ENCODE data around the gene RUNX2.
"Not testable (repeated sequence)": the region's sequence is repeated elsewhere in the genome, so short reads cannot be mapped to it uniquely, and the experiment has no call there.

RUNX2 gene

GRCh38 chr6:45327956-45328522 is at the start of gene RUNX2:
TSS of gene RUNX2 (plus strand) at chr6:45328330. CDS start at chr6:45328727, 397 bp downstream.
- peak; percentile 39 for DNase-seq

- DNase-seq, result no peak
Observed at GRCh38 chr6:45278367-45278766, 49.8 kb upstream of the RUNX2 start.

GRCh38 chr6:45286707-45287106 is 41.4 kb upstream of the RUNX2 start:
- DNase-seq, result not testable (repeated sequence)

- no peak for DNase-seq
Observed at GRCh38 chr6:45289751-45290514, 38.2 kb upstream of the RUNX2 start.

GRCh38 chr6:45293306-45293705 is 34.8 kb upstream of the RUNX2 start:
- no peak for DNase-seq

GRCh38 chr6:45294065-45294701 is 33.9 kb upstream of the RUNX2 start:
- DNase-seq, result not testable (repeated sequence)

- no peak for DNase-seq
Observed at GRCh38 chr6:45297320-45297719, 30.8 kb upstream of the RUNX2 start.

GRCh38 chr6:45299096-45299581 is 29.0 kb upstream of the RUNX2 start:
- DNase-seq, result no peak

GRCh38 chr6:45300736-45301135 is 27.4 kb upstream of the RUNX2 start:
- no peak for DNase-seq

- no peak for DNase-seq
Observed at GRCh38 chr6:45301348-45302142, 26.6 kb upstream of the RUNX2 start.

- no peak for DNase-seq
Observed at GRCh38 chr6:45302832-45303231, 25.3 kb upstream of the RUNX2 start.

- DNase-seq, result no peak
Observed at GRCh38 chr6:45305546-45305945, 22.6 kb upstream of the RUNX2 start.

- no peak for DNase-seq
Observed at GRCh38 chr6:45310118-45310788, 17.9 kb upstream of the RUNX2 start.

GRCh38 chr6:45314146-45314545 is 14.0 kb upstream of the RUNX2 start:
- no peak for DNase-seq

- no peak for DNase-seq
Observed at GRCh38 chr6:45320349-45320748, 7.8 kb upstream of the RUNX2 start.

- no peak for DNase-seq
Observed at GRCh38 chr6:45323656-45324224, 4.4 kb upstream of the RUNX2 start.

GRCh38 chr6:45326698-45327417 is 1.3 kb upstream of the RUNX2 start:
- no peak for DNase-seq

GRCh38 chr6:45328523-45328922 is 393 bp downstream of the RUNX2 start:
- no peak for DNase-seq

- DNase-seq, result no peak
Observed at GRCh38 chr6:45344900-45345299, 16.8 kb downstream of the RUNX2 start.

GRCh38 chr6:45350186-45350710 is 22.1 kb downstream of the RUNX2 start:
- DNase-seq, result no peak

- no peak for DNase-seq
Observed at GRCh38 chr6:45351076-45351475, 22.9 kb downstream of the RUNX2 start.

All from midbrain (tissue), 1 donor.